HG03025 (cell line): ENCODE data around the gene MAP2K7.
A peak's percentile ranks its signal among the peaks of the same experiment; 100 is the strongest.
"Not testable (repeated sequence)": the region's sequence is repeated elsewhere in the genome, so short reads cannot be mapped to it uniquely, and the experiment has no call there.

Experiments used
- ATAC-seq: cut with Tn5 transposase; IDR thresholded peaks from one replicate; pipeline ENCODE4 v1.9.1; 2021; ENCODE audit warnings: mild to moderate bottlenecking, moderate library complexity; ENCODE audit not compliant: unreplicated experiment, low FRiP score

The MAP2K7 gene

DNA sequence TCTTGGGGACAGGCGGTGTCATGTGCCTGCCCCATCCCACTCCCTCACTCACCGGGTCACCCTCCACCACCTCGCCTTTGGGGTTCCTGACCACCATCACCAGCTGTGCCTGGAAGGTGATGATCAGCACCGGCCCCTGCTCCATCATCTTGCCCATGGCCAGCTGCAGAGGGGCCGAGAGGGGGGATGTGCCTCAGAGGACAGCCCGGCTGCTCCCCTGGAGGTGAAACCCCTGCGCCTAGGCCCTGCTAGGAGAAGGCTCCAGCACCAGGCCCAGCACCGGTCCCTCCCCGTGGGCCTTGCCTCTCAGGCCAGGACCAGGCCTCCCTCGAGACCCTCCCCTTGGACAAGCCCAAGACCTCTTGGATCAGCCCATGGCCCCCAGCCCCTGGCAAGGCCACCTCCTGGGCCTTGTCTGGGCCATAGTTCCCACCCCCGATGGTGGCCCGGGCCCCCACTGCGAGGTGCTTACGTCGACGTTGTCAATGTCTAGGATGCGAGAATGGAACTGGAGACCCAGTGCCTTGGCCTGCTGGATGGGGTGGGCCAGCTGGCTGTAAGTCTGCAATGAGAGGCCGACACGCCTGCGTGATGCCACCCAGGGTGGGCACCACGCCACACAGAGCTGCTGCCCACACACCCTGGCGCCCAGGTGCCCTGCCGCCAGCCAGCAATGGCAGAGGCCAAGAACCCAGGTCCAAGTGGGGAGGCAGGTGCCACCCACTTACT, 24.1 kb downstream of the MAP2K7 start:
- no peak for ATAC-seq

DNA sequence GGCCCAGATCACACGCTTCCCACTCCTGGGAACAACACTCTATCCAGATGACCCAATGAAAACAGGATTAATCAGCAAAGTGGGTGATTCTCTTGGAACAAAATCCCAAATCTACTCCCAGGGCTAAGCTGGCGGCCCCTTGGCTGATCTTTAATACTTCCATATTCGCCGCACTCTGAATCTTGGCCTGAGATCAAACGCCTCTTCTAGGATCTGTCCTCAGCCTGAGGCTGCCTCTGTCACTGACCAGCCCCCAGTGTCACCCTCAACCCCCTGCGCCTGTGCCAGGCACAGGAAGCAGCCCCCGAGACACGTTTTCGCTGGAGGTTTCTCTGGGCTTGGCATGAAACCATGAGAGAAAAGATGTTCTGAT, 24.6 kb downstream of the MAP2K7 start:
- no peak for ATAC-seq

DNA sequence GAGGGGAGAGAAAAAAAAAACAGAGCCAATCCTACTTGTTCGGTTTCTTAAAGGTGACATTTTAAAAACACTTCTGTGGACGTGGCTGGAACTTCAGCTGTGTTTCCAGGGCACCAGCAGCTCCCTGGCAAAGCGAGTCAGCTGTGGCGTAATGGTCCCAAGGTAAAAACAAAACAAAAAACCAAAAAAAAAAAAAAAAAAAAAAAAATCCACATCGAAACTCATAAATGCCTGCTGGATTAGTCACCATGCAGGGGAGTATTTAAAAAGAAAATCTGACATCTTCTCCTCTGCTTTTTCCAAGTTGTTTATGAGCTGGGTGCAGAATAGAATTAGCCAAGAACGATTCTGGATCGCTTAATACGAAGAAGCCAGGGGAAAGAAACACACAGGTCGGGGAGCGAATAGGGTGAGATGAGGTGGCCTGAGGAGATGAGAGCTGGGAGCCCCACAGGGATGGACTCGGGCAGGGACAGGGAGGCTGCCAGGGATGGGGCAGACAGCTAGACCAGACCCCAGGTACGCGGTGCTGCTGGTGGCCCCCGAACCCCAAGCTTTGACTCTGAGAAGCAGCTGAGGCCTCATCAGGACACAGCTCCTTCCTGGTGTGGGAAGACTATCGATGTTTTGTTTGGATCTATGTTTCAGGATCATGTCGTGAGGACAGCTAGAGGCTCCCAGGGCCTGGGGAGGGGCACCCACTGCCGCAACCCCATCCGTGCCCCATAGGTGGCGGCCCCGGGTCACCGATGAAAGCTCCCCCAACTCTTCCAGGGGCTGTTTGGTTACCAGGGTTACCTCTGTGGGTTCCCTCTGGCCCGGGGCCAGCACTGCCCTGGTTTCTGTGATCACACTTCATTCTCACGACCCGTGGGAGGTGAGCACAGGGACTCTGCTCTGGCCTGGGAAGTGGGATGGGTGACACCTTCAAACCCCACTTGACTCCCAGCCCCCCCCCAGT, 25.3 kb downstream of the MAP2K7 start:
- ATAC-seq = no peak

DNA sequence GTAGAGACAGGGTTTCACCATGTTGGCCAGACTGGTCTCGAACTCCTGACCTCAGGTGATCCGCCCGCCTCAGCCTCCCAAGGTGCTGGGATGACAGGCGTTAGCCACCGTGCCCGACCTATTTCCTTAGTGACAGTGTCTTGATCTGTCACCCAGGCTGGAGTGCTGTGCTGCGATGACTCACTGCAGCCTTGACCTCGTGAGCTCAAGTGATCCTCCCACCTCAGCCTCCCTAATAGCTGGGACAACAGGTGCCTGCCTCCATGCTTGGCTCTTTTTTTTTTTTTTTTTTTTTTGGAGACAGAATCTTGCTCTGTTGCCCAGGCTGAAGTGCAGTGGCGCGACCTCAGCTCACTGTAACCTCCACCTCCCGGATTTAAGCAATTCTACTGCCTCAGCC, 26.4 kb downstream of the MAP2K7 start:
- not testable (repeated sequence) for ATAC-seq

DNA sequence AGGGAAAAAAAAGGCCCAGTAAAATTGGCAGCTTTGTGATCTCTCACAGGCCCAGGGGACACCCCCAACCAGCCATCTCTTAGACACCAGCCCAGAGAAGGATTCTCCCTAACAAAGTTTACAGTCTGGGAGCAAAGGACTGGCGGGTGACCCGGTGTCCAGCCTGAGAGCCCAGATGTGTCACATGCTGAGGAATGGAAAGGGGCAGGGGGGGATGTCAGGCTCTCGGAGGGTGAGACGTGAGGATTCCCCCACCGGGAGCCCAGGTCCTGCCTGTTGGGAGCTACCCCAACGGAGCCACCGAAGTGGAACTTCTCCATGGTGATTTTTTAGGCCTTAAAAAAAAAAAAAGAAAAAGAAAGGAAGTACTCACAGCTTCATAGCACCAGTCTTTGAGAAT, 27.1 kb downstream of the MAP2K7 start:
- no peak for ATAC-seq

DNA sequence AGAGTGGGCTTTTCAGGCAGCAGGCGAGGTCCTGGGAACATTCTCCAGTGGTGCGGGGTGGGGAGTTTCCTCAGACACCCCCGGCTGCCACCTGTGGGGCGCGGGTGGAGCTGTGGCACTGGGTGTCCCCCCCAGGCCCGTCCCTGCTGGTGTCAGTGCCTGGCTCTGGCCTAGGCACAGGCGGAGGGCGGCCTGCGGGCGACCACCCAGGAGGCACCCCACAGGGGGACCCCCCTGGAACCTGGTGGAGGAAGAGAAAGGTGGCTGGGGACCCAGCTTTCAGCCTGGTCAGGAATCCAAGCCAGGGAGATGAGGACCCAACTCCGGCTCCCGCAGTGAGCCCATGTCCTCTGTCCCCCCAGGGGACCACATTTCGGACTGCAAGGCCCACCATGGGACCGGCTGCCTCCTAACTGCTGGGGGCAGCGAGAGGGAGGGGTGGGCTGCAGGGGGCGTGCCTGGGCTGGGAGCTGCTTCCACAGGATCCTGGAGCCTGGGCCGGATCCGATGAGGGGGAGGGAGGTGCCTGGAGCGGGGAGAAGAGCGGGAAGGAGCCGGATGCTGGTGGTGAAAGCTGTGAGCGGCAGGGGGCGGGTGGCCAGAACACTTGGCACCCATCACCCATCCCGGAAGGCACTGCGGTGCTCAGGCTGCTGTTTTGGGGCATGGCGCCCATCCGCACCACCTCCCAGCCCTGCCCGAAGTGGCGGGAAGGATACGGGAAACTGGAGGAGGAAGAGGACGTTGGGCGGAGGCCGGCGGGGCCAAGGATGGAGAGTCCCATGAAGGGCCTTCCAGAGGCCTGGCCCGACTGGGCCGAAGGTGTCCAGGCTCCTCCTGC, 27.8 kb downstream of the MAP2K7 start:
- ATAC-seq = no peak

DNA sequence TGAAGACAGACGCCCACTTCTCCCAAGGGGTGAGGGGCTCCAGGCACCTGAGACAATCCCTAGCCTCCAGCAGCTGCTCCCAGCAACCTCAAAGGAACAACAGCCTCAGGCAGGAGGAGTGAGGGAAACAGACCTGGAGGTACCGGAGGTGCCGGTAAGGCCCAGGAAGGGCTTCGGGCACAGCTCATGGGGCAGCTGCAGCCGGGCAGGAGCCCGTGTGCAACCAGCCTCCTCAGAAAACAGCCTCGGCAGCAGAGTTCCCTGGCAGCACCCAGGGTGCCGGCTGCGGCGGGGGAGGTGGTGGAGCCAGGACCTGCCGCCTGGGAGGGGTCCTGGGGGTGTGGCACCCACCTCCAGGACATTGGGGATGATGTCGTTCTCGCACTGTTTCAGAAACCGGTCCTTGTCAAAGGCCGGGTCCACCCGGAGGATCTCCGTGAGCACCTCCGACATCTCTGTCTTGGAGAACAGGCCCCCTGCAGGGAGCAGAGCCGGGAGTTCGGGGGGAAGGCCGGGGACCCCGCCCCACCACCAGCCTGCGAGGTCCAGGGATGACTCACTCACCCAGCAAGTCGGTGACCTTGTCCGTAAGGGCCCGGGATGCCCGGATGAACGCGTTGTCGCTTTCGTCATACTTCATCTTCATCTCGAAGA, 28.7 kb downstream of the MAP2K7 start:
- no peak for ATAC-seq

DNA sequence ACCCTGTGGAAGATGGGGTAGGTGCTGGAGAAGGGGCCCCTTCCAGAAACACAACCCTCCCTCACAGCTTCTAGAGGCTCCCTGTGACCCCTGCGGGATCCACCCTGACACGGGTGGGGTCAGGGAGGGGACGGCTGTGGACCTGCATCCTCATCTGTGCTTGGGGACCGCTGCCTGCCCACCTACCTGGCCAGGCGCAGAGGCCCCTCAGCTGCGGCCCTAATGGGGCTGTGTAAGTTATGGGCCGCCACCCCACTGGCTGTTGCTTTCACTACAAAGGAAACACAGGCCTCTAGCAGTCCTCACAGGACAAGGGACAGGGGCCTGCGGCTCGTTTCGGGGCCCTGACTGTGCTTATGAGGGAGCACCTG, 29.2 kb downstream of the MAP2K7 start:
- ATAC-seq = no peak

DNA sequence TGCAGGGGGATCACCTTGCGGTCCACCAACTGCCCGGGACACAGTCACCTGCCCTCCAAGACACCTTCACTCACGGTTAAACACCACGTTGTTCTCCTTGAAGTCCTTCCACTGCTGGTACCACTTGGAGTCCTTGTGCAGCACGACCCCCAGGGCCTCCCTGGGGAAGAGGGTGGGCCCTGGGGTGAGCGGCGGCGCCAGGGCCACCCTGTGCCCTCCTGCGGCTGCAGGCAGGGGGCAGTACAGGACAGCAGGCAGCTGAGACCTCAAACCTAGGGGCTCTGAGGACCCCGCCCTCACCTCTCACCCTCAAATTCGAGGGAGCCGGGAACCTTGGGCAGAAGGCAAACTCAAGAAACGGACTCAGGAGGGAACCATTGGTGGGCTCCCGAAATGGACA, 29.7 kb downstream of the MAP2K7 start:
- no peak for ATAC-seq

DNA sequence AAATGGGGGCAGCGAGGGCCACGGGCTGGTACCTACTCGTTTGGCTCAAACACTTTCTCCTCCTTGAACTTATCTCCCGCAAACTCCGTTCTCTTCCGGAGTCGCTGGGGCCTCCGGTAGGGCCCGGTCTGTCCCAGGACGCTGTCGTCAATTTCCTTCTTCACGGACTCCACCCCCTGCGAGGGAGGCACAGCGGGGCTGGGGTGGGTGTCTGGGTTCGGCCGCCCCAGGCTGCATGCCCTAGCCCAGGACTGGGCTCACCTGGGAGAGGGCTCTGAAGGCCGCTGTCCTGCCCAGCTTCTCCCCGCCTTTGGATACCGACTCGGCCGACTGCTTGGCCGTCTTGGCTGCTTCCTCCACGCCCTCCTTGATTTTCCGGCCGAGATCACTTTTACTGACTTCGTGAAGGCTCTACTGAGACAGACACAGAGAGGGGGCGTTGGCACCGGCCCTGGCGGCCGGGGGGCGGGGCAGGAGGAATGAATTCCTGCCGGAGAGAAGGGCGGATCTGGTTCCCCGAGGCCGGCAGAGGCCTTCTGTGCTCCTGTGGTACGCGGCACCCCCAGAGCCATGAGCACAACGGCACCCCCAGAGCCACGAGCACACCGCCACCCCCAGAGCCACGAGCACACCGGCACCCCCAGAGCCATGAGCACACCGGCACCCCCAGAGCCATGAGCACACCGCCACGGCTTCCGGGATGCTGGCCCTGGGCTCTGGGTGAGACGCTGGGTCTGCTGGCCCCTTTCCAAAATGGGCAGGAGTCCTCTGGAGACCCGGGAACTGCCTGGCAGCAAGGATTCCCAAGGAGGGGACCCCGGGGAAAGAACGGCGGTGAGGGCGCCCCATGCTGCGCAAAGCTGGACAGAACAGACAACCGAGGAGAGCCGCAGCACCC, 30.4 kb downstream of the MAP2K7 start:
- ATAC-seq = no peak

DNA sequence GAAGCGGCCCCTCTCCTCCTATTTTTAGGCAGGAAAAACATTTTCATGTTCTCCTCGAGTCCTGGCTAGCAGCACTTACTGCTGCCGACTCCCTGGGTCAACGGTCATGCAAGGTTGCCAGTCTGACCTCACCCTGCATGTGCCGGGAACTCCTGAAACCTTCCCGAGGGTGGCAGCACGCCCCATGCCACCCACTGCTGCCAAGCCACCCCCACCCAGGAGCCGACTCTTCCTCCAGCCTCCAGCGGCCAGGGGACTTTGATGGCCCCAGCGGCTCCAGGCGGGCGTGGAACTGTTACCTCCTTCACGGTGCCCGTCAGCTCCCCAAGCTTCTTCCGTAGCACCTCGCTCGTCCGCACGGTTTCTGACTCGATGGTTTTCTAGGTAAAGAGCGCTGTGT, 31.1 kb downstream of the MAP2K7 start:
- ATAC-seq = no peak

DNA sequence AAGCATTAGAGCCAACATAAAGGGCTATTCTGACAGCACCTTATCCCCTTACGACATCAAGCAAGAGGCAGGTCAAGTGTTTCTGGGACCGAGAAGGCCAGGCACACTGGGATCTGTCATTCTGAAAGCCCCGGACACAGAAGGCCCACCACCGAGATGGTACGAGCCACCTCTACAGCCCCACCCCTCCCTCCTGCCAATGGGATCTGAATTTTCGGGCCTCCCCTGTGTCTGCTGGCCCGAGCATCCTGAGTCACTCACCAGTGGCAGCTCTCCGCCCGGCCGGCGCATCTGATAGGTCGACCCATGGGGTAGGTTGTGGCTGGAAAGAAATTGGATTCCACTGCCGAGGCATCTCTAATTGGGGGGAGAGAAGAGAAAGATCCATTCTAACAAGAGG, 37.2 kb downstream of the MAP2K7 start:
- ATAC-seq = no peak

DNA sequence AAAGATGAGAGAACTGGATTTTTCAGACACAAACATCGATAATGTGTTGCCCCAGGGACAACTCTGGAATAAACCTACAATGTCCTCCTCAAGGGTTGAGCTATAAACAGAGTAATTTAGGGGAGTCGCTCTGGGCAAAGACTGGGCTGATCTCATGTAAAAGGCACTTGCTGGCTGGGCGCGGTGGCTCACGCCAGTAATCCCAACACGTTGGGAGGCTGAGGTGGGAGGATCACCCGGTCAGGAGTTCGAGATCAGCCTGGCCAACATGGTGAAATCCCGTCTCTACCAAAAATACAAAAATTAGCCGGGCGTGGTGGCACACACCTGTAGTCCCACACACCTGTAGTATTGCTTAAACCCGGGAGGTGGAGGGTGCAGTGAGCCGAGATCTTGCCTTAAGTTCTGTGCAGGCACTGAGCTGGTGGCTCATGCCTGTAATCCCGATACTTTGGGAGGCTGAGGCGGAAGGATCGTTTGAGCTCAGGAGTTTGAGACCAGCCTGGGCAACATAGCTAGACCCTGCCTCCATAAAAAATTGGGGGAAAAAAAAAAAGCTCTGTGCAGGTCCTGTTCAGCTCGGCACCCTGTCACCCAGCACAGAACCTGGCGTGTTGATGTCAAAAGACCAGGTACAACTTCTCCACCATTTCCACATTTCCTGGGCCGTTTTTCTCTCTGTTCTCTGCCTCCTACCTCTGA, 38.4 kb downstream of the MAP2K7 start:
- no peak for ATAC-seq

DNA sequence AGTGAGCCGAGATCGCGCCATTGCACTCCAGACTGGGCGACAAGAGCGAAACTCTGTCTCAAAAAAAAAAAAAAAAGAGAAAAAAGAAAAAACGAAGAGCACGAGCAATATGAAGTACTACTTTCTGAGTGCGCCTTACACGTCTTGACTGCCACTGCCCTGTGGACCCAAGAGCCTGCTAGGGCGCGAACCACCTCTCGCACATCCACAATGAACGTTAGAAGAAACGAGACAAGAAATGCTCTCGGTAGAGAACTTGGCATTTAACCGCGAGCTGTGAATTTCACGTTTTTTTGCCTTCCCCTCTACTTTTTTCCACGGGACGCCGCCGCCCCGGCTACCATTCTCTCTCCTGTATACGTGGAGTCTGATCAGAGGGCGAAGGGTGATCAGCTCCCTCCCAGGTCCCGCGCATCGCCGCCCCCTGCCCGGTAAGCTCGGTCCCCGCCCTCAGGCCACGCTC, 39.3 kb downstream of the MAP2K7 start:
- ATAC-seq = peak; percentile 12

DNA sequence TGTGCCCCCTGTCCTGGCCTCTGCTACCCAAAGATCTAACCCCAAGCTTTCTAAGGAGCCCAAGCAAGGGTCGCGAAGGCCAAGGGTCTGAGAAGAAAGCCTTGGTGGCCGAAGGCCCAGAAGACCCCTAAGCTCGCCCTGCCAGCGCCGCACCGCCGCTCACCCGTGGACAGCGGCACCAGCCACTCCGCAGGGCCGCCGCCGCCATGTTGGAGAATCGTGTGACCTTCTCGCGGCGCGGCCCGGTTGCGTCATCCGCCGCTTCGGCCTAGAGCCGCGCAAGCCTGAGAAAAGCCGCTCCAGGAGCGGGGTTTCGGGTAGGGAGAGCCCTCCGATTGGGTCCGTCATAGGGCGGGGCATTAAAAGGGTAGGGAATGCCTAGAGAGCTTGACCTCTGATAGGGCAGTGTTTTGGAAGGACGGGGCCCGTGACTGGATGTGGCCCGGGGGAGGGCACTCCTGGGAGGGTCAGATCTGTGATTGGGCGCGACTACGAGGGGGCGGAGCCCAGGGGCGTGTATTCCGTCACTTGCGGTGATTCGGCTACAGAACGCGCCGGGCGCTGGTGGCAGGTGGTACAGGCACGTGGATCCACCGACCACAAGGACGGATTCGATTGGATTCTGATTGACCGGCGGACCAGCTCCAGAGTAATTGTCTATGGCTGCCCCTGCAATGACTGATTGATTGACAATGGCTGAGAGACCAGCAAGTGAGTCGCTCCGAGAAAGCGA, 39.9 kb downstream of the MAP2K7 start, which contains the start of gene TIMM44:
TSS of gene TIMM44 (minus strand) at position 223 of the 733 bp plus-strand sequence. CDS start at position 208, 15 bp downstream.
- peak; percentile 91 for ATAC-seq

DNA sequence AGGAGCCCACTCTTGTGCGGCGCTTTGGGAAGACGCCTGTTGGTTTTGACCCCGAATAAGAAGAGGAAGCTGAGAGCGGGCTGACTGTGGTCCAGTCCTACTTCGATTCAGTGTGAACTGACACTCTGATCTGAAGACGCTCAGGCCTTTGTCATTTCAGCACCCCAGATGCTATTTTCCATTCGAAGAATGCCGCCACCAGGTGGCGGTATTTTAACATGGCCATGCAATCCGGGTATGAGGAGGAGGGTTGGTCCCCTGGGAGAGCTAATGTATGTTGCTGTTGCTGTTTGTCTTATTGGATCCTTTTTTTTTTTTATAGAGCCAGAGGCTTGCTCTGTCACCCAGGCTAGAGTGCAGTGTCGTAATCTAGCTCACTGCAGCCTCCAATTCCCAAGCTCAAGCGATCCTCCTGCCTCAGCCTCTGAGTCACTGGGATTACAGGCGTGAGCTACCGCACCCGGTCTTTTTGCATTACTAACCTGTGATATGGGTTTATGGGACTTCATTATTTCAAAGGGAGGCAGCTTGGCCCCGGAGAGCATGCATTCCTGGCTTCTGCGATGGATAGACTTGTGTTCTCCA, 40.6 kb downstream of the MAP2K7 start:
- peak; percentile 23 for ATAC-seq

DNA sequence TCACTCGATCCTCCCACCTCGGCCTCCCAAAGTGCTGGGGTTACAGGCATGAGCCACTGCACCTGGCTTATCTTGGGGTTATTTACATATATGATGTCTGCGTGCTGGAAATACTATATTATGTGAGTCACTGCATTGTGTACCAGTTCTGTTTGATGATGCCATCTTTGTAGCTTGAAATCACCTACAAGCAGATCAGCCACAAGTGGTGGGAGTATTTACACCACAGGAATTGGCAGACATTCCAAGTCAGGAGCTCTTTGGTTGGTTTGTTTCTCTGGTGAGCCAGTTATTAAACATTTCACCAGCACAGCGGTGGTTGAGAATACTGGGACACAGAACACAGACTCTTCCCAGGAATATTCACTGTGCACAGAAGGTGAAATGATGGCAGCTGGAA, 44.3 kb downstream of the MAP2K7 start:
- ATAC-seq = no peak

DNA sequence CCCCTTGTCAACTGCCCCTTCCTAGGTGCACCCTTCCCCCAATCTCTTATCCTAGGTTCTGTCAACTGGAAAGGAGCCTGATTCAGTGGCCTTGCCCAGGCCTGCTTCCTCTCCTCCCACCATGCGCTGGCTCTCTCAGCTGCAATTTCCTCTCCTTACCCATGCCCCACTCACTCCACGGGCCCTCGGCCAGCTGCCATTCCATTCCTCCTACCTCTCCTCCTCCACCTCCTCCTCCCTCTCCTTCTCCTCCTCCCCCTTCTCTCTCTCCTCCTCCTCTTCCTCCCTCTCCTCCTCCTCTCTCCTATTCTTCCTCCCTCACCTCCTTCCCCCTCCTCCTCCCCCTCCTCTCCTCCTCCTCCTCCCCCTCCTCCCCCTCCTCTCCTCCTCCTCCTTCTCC, 49.4 kb downstream of the MAP2K7 start:
- ATAC-seq = no peak
